Measurements from ENCODE around the gene FAM240A. TPM values are rescaled to one million over a fixed set of nuclear protein-coding genes. Genes with fewer than 3 reads are reported as not detected.

FAM240A gene
- total RNA-seq, 2 donors from 2014 or later, result not detected

DNA sequence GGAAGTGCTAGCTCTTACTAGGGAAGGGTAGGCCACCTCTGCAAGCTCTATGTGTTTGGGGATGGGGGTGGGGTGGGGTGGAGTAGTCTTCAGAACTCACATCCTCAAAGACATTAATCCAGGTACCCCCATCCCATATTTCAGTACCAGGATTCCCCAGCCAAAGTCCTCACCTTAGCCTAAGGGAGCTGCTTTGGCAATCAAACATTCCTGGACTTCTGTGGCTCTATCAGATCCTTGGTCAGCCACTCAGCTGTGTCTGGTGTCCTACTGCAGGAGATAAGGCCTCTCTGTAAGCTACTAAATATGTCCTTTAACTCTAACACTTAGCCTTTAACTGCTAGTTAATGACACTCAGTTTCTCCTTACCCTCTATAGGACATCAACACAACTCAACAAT is 26.9 kb downstream of the FAM240A start:
- H3K27ac Mint-ChIP-seq, result no peak overlapping the region
- H3K9me3 Mint-ChIP-seq, result peaks cover 29% of the 10 kb centered on the region
- no peak overlapping the region for H3K4me3 Mint-ChIP-seq
- TF ChIP-seq, protein P1, sequence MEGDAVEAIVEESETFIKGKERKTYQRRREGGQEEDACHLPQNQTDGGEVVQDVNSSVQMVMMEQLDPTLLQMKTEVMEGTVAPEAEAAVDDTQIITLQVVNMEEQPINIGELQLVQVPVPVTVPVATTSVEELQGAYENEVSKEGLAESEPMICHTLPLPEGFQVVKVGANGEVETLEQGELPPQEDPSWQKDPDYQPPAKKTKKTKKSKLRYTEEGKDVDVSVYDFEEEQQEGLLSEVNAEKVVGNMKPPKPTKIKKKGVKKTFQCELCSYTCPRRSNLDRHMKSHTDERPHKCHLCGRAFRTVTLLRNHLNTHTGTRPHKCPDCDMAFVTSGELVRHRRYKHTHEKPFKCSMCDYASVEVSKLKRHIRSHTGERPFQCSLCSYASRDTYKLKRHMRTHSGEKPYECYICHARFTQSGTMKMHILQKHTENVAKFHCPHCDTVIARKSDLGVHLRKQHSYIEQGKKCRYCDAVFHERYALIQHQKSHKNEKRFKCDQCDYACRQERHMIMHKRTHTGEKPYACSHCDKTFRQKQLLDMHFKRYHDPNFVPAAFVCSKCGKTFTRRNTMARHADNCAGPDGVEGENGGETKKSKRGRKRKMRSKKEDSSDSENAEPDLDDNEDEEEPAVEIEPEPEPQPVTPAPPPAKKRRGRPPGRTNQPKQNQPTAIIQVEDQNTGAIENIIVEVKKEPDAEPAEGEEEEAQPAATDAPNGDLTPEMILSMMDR (conservative IDR thresholded peaks at IDR 0.05), result no peak
- Histone ChIP-seq H3K9me3 (ENCODE audit: control insufficient read depth, low read length) (peaks cover 28% of the 10 kb centered on the region), H3K36me3 (ENCODE audit: control insufficient read depth, insufficient read depth, low read length) (no peaks in the 10 kb centered on the region), H3K27ac (ENCODE audit: low read depth, low read length) (no peak overlapping the region), H3K27me3 (ENCODE audit: control insufficient read depth, insufficient read depth, low read length, poor library complexity, severe bottlenecking) (no peaks in the 10 kb centered on the region), H3K4me1 (ENCODE audit: control insufficient read depth, insufficient read depth, low read length) (peaks cover 3% of the 10 kb centered on the region), H3K4me3 (ENCODE audit: low read length) (peak overlapping the region; percentile 65), H3K9ac (ENCODE audit: extremely low read depth, low read length, poor library complexity, severe bottlenecking) (no peak overlapping the region)
- H3K36me3 Mint-ChIP-seq (ENCODE audit: low read depth), result no peaks in the 10 kb centered on the region
- peaks cover 10% of the 10 kb centered on the region for H3K27me3 Mint-ChIP-seq (ENCODE audit: insufficient read depth)
- H3K4me1 Mint-ChIP-seq, result peaks cover 7% of the 10 kb centered on the region
- no peak for DNase-seq

DNA sequence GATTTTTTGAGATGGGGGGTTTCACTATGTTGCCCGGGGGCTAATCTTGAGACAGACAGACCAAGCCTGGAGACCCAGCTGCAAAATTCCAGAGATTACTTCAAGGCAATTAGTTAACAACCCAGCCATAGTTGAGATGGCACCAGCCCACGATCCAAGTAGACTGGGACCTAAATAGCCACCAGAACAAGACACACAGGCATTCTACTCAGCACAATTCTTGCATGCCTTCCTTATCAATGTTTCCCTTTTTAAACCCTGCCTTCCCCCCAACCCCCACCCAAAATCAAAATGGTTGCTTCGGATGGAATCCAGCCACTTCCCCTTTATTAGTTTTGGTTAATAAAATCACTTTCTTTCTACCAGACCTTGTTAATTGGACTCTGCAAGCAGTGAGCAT is 28.6 kb downstream of the FAM240A start:
- Mint-ChIP-seq H3K27me3 (ENCODE audit: insufficient read depth) (peaks cover 15% of the 10 kb centered on the region), H3K4me3 (no peak overlapping the region), H3K27ac (no peak overlapping the region), H3K9me3 (peaks cover 29% of the 10 kb centered on the region), H3K36me3 (ENCODE audit: low read depth) (no peaks in the 10 kb centered on the region), H3K4me1 (peaks cover 7% of the 10 kb centered on the region)
- H3K4me3 ChIP-seq (ENCODE audit: low read length), result peak overlapping the region; percentile 53
- DNase-seq, result no peak
- H3K9me3 ChIP-seq (ENCODE audit: control insufficient read depth, low read length), result peaks cover 28% of the 10 kb centered on the region
- no peak overlapping the region for H3K27ac ChIP-seq (ENCODE audit: low read depth, low read length)
- H3K9ac ChIP-seq (ENCODE audit: extremely low read depth, low read length, poor library complexity, severe bottlenecking), result no peak overlapping the region
- no peaks in the 10 kb centered on the region for H3K27me3 ChIP-seq (ENCODE audit: control insufficient read depth, insufficient read depth, low read length, poor library complexity, severe bottlenecking)
- H3K4me1 ChIP-seq (ENCODE audit: control insufficient read depth, insufficient read depth, low read length), result peaks cover 3% of the 10 kb centered on the region
- WGBS, 2 experiments (ENCODE audit: insufficient coverage in 1 of 2, insufficient read length in 1 of 2), result 85 to 90% methylated on average over 2 to 3 of the region's 3 CpGs
- TF ChIP-seq, protein P1 (conservative IDR thresholded peaks at IDR 0.05), result no peak
- H3K36me3 ChIP-seq (ENCODE audit: control insufficient read depth, insufficient read depth, low read length), result no peaks in the 10 kb centered on the region

DNA sequence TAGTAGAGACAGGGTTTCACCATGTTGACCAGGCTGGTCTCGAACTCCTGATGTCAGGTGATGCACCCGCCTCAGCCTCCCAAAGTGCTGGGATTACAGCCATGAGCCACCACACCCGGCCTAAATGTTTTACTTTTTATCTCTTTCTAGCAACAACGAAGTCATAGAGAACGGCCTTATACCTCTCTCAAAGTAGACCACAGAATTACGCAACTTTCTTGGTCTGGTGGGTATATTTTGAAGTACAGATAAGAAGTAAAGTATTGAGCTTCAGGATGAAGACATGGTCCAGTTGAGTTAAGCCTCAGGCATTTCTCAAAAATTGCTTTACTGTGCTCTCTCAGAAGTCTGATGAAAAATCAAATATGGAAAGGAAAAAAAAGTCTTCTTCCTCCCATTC is 30.6 kb downstream of the FAM240A start:
- H3K27ac Mint-ChIP-seq, result no peak overlapping the region

More for the DNA sequence above, 30.6 kb downstream of the FAM240A start:
- Mint-ChIP-seq H3K9me3 (peaks cover 29% of the 10 kb centered on the region), H3K4me3 (no peak overlapping the region), H3K36me3 (ENCODE audit: low read depth) (no peaks in the 10 kb centered on the region), H3K4me1 (peaks cover 7% of the 10 kb centered on the region), H3K27me3 (ENCODE audit: insufficient read depth) (peaks cover 15% of the 10 kb centered on the region)
- TF ChIP-seq, protein P1 (conservative IDR thresholded peaks at IDR 0.05), result no peak
- Histone ChIP-seq H3K9ac (ENCODE audit: extremely low read depth, low read length, poor library complexity, severe bottlenecking) (no peak overlapping the region), H3K9me3 (ENCODE audit: control insufficient read depth, low read length) (peaks cover 28% of the 10 kb centered on the region), H3K27me3 (ENCODE audit: control insufficient read depth, insufficient read depth, low read length, poor library complexity, severe bottlenecking) (no peaks in the 10 kb centered on the region), H3K27ac (ENCODE audit: low read depth, low read length) (no peak overlapping the region), H3K36me3 (ENCODE audit: control insufficient read depth, insufficient read depth, low read length) (no peaks in the 10 kb centered on the region), H3K4me1 (ENCODE audit: control insufficient read depth, insufficient read depth, low read length) (peaks cover 3% of the 10 kb centered on the region), H3K4me3 (ENCODE audit: low read length) (no peak overlapping the region)
- DNase-seq, result no peak
- WGBS, 2 experiments (ENCODE audit: insufficient coverage in 1 of 2, insufficient read length in 1 of 2), result 97 to 100% methylated on average over 4 to 6 of the region's 6 CpGs
